ENCODE results near the gene PHACTR1.
A peak's percentile ranks its signal among the peaks of the same experiment; 100 is the strongest.

Gene PHACTR1

GRCh38 chr6:12957321-12958051 is 240.9 kb downstream of the PHACTR1 start:
- H3K4me3 ChIP-seq (ENCODE audit: low read depth, low read length): peak overlapping the region; percentile 2; the same call in 1 of the 2 replicates
- no peak for DNase-seq (ENCODE audit: low read depth)
- TF ChIP-seq, protein P1, sequence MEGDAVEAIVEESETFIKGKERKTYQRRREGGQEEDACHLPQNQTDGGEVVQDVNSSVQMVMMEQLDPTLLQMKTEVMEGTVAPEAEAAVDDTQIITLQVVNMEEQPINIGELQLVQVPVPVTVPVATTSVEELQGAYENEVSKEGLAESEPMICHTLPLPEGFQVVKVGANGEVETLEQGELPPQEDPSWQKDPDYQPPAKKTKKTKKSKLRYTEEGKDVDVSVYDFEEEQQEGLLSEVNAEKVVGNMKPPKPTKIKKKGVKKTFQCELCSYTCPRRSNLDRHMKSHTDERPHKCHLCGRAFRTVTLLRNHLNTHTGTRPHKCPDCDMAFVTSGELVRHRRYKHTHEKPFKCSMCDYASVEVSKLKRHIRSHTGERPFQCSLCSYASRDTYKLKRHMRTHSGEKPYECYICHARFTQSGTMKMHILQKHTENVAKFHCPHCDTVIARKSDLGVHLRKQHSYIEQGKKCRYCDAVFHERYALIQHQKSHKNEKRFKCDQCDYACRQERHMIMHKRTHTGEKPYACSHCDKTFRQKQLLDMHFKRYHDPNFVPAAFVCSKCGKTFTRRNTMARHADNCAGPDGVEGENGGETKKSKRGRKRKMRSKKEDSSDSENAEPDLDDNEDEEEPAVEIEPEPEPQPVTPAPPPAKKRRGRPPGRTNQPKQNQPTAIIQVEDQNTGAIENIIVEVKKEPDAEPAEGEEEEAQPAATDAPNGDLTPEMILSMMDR (IDR thresholded peaks at IDR 0.05; ENCODE audit: control insufficient read depth, extremely low read depth, insufficient read depth): no peak

DNA sequence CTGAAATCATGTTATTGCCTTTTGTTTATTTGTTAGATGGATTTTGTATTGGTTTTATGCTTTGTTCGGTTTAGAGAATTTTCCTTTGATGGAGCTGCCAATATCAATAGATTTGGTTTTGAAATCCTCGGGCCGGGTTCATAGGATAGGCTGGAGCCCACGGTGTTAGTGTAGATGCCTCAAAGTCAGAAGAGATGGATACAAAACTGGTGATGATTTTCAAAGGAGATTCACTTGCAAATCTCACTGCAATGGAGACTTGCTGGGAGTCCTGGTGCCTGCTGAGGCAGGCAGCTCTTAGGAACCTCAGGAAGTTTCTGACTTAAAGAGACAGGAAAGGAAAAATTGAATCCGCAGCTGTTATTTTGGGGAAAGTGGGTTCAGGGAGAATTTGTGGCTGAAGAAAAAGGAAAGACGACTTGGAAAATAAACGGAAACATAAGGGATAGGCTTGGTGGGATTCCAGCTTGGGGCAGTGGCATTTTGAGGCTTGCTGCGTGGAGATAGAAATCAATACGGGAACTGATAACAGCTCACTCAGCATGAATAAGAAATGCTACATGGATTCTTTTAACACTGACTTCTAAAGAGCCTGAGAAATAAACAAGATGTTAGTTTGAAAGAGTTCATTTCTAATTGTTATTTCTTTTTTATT is 241.6 kb downstream of the PHACTR1 start:
- TF ChIP-seq, protein P1 (IDR thresholded peaks at IDR 0.05; ENCODE audit: control insufficient read depth, extremely low read depth, insufficient read depth): no peak
- H3K4me3 ChIP-seq (ENCODE audit: low read depth, low read length): no peak overlapping the region
- no peak for DNase-seq (ENCODE audit: low read depth)

- no peak overlapping the region for H3K4me3 ChIP-seq (ENCODE audit: low read depth, low read length)
- DNase-seq (ENCODE audit: low read depth): no peak
- TF ChIP-seq, protein P1 (IDR thresholded peaks at IDR 0.05; ENCODE audit: control insufficient read depth, extremely low read depth, insufficient read depth): no peak
Observed at GRCh38 chr6:12961761-12962160, 245.2 kb downstream of the PHACTR1 start.

DNA sequence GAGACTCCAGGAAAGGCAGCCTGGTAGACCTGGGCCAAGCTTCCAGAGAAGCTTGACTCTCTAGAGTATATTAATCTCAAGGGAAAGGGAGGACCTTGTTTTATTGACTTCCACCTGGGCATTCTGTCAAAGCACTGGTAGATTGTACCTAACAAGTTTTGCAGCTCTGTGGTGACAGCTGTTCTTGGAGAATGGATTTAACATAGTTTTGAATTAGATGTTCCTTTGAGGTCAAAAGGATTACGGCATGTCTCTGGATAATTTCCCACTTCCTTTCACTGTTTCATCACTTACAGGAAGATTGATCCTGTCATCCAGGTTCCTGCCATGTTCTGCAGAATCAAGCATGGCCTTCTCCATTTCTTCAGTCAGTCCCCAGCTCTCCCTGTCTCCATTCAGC is 246.0 kb downstream of the PHACTR1 start:
- TF ChIP-seq, protein P1 (IDR thresholded peaks at IDR 0.05; ENCODE audit: control insufficient read depth, extremely low read depth, insufficient read depth): no peak
- peak; percentile 93 for DNase-seq (ENCODE audit: low read depth)
- H3K4me3 ChIP-seq (ENCODE audit: low read depth, low read length): no peak overlapping the region

- TF ChIP-seq, protein P1 (IDR thresholded peaks at IDR 0.05; ENCODE audit: control insufficient read depth, extremely low read depth, insufficient read depth): no peak
- H3K4me3 ChIP-seq (ENCODE audit: low read depth, low read length): no peak overlapping the region
- DNase-seq (ENCODE audit: low read depth): no peak
Observed at GRCh38 chr6:12962987-12963386, 246.4 kb downstream of the PHACTR1 start.

GRCh38 chr6:12963567-12963966 is 247.0 kb downstream of the PHACTR1 start:
- no peak overlapping the region for H3K4me3 ChIP-seq (ENCODE audit: low read depth, low read length)
- no peak for DNase-seq (ENCODE audit: low read depth)

More at GRCh38 chr6:12963567-12963966, 247.0 kb downstream of the PHACTR1 start:
- TF ChIP-seq, protein P1 (IDR thresholded peaks at IDR 0.05; ENCODE audit: control insufficient read depth, extremely low read depth, insufficient read depth): no peak

Measured in LNCaP clone FGC (cell line).